Measurements from ENCODE around the gene PTOV1.

PTOV1 gene

GRCh38 chr19:49845414-49845813, 5.5 kb upstream of the PTOV1 start:
- FAIRE-seq = no peak

GRCh38 chr19:49846408-49846807, 4.6 kb upstream of the PTOV1 start:
- FAIRE-seq = no peak

- no peak for FAIRE-seq
Observed at GRCh38 chr19:49847731-49848696, 2.9 kb upstream of the PTOV1 start.

- no peak for FAIRE-seq
Observed at GRCh38 chr19:49848938-49849337, 2.0 kb upstream of the PTOV1 start.

GRCh38 chr19:49849433-49850220, 1.3 kb upstream of the PTOV1 start:
- no peak for FAIRE-seq

- FAIRE-seq = no peak
Observed at GRCh38 chr19:49850221-49850486, 805 bp upstream of the PTOV1 start.

- no peak for FAIRE-seq
Observed at GRCh38 chr19:49851456-49852259, 699 bp downstream of the PTOV1 start.

GRCh38 chr19:49852631-49853126, 1.7 kb downstream of the PTOV1 start:
- FAIRE-seq = no peak

GRCh38 chr19:49853852-49854377, 3.0 kb downstream of the PTOV1 start:
- no peak for FAIRE-seq

GRCh38 chr19:49854378-49855263, 3.7 kb downstream of the PTOV1 start:
- no peak for FAIRE-seq

GRCh38 chr19:49855277-49855675, 4.3 kb downstream of the PTOV1 start:
- FAIRE-seq = no peak

GRCh38 chr19:49855676-49856573, 5.0 kb downstream of the PTOV1 start:
- no peak for FAIRE-seq

- no peak for FAIRE-seq
Observed at GRCh38 chr19:49856574-49857021, 5.6 kb downstream of the PTOV1 start.

GRCh38 chr19:49857061-49857837, 6.3 kb downstream of the PTOV1 start:
- FAIRE-seq = no peak

GRCh38 chr19:49857838-49858087, 6.8 kb downstream of the PTOV1 start:
- no peak for FAIRE-seq

GRCh38 chr19:49858088-49858985, 7.4 kb downstream of the PTOV1 start:
- FAIRE-seq = no peak

GRCh38 chr19:49859682-49860335, 8.8 kb downstream of the PTOV1 start:
- FAIRE-seq = no peak

- FAIRE-seq = no peak
Observed at GRCh38 chr19:49860336-49861102, 9.6 kb downstream of the PTOV1 start.

Data from A204.1 (cell line).